GM18858 (cell line): ENCODE data around the gene PKD1L1.
A peak's percentile ranks its signal among the peaks of the same experiment; 100 is the strongest.
"Not testable (repeated sequence)": the region's sequence is repeated elsewhere in the genome, so short reads cannot be mapped to it uniquely, and the experiment has no call there.

Experiments
- ATAC-seq: cut with Tn5 transposase; IDR thresholded peaks from one replicate; pipeline ENCODE4 v1.9.1; 2021; ENCODE audit not compliant: unreplicated experiment

PKD1L1 gene

GRCh38 chr7:47938574-47939165 is 9.6 kb downstream of the PKD1L1 start:
- no peak for ATAC-seq

DNA sequence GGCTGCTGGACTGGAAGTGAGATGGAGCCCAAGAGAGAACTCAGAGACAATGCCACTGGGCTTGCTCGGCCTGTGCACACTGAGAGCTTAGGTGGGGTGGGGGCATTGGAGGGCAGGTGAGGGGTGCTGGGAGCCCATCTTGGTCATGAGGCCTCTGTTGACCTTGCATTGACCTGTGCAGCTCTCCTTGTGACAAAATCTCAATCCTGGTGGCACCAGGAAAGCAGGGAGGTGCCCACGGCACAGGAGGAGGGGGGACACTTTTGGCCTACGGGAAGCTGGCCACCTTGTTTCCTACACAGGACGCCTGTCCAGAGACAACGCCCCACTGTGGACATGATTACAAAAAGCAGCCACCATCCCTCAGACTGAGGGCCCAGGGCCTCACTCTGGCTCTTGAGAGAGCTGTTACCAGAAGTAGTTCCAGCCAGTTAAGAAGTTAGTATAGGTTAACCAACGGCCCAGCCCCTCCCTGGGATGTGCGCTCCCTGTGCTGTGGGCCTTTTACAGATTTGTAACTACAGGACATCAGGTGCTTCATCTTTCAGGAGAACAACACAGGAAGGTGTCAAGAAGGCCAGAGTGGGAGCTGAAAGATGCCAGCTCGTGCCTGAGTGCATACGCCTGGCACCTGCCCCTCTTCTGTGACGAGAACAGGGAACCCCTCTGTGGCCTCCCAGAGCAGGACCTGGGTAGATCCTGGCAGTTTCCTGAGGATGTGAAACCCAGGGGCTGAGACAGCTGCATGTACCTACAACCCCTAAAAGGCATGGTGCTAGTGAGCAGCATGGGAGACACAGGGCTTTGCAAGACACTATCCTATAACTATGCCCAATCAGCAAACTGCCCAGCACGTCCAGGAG is 10.3 kb downstream of the PKD1L1 start:
- peak; percentile 41 for ATAC-seq

- peak; percentile 94 for ATAC-seq
These were observed 11.1 kb downstream of the PKD1L1 start for GRCh38 chr7:47937065-47937687.

- no peak for ATAC-seq
These were observed 11.9 kb downstream of the PKD1L1 start for GRCh38 chr7:47936323-47936722.

GRCh38 chr7:47935336-47935735 is 12.9 kb downstream of the PKD1L1 start:
- no peak for ATAC-seq

- ATAC-seq, result no peak
These were observed 13.4 kb downstream of the PKD1L1 start for GRCh38 chr7:47934831-47935230.

- no peak for ATAC-seq
These were observed 15.1 kb downstream of the PKD1L1 start for GRCh38 chr7:47933215-47933614.

DNA sequence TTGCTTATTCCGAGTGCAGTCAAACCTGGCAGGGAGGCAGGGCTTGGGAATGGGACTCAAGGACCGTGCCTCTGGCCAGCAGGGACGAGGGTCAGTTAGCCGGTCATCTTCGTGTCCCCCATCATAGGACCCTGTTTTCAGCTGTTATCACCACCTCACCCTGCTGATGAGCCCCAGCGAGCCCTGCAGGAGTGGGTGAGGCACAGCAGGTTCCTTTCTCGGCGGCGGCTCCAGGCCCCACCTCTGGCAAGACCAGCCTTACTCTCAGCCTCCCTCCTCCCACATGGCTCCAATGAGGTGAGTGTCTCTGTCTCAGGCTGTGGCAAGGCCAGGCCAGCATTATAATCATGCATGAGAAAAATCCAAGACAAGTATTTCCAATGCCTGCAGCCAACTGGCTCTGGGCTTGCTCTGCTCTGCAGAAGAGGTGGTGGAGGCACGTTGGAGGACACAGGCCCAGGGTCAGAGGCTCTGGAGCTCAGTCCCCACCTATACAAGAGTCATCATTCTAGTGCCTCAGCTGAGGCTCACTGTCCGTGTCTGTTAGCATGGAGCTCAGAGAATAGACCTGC is 15.7 kb downstream of the PKD1L1 start:
- ATAC-seq, result no peak

DNA sequence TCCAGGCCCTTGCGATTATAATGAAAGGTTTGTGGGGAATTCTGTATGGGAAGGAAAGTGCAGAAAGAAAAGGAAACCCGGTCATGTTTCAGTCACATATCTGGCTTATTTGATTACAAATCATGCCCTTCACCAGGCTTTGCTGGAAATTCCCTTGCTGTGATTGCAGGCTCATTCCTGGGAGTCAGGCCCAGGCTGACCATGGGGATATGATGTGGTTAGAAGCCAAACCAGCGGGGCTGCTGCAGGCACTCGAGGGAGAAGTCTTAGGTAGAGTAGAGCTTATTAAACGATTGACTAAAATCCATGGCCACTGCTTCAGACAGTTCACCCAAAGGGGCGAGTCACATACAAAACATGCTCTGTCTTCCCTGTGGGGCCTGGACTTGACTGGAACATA is 16.2 kb downstream of the PKD1L1 start:
- no peak for ATAC-seq

DNA sequence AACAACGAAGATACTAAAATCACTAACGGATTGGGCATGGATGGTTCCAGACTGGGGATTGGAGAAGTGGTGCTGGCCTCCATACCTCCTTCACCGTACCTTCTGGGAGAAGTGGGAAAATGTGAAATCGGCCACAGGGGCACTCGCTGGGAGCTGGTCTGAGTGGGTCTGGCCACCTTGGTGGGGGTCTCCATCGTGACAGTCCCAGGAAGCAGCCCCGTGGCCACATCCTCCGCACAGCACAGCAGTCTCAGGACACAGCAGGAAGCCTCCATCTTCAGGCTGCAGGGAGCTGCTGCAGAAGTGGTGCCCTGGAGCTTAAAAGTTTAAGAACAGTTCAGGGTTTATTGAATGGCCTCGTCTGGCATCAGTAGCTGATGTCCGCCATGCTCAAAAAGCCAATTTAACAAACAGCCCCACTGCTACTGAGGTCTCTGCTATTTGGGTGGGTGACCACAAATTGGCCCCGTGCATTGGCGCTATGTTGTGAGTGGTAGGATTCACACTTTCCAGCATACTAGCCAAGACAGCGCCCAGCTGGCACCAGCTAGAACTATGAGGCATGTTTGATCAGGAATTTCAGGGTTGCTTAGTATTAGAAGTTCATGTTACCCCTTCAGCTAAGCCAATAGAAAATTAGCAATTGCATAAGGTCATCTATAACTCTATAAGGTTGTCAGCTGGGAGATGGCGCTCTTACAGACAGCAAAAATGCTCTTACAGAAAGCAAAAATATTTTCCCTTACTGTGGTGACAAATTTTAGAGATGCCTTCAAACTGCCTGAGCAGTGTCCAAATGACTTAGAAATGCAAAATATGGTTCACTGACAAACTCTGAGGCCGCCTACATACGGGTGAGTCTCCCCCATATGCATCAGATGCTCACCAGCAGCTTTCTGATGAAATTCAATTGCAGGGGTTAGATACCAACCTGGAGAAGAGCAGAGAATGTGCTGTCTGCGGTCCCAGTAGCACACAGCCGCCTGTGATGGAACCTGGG is 17.0 kb downstream of the PKD1L1 start:
- no peak for ATAC-seq

DNA sequence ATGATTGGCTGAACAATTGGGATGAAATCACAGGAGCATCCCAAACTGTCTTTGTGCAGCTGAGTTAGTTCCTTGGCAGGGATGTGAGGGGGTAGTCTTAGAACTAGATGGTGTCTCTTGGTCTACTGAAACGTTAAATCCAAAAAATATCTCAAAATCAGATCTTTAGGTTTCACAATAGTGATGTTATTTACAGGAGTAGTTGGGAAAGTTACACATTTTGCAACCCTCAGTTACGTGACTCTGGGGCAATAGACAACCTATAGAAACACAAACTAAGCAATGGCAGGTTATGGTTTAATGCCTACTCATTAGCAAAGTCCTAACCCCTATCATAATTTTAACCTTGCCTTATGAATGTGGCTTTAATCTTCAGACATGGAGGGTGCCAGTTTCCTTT is 24.0 kb downstream of the PKD1L1 start:
- no peak for ATAC-seq

DNA sequence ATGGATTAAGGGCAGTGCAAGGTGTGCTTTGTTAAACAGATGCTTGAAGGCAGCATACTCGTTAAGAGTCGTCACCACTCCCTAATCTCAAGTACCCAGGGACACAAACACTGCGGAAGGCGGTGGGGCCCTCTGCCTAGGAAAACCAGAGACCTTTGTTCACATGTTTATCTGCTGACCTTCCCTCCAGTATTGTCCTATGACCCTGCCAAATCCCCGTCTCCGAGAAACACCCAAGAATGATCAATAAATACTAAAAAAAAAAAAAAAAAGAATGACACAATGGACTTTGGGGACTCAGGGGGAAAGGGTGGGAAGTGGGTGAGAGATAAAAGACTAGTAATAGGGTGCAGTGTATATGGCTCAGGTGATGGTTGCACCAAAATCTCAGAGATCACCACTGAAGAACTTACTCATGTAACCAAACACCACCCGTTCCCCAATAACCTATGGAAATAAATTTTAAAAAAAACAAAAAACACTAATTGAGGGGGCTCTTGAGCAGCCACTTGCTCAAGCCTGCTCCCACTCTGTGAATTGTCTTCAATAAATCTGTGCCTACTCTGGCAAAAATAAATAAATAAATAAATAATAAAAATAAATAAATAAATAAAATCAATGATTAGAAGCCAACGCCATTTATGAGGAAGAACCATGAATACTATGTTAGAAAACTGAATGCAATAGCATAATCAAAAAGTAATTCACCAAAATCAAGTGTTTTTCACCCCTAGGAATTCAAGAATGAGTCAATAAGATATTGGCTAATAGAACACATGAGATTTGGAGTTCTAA is 25.0 kb downstream of the PKD1L1 start:
- ATAC-seq, result not testable (repeated sequence)

- not testable (repeated sequence) for ATAC-seq
These were observed 31.8 kb downstream of the PKD1L1 start for GRCh38 chr7:47916514-47916913.

GRCh38 chr7:47915616-47915976 is 32.7 kb downstream of the PKD1L1 start:
- no peak for ATAC-seq

DNA sequence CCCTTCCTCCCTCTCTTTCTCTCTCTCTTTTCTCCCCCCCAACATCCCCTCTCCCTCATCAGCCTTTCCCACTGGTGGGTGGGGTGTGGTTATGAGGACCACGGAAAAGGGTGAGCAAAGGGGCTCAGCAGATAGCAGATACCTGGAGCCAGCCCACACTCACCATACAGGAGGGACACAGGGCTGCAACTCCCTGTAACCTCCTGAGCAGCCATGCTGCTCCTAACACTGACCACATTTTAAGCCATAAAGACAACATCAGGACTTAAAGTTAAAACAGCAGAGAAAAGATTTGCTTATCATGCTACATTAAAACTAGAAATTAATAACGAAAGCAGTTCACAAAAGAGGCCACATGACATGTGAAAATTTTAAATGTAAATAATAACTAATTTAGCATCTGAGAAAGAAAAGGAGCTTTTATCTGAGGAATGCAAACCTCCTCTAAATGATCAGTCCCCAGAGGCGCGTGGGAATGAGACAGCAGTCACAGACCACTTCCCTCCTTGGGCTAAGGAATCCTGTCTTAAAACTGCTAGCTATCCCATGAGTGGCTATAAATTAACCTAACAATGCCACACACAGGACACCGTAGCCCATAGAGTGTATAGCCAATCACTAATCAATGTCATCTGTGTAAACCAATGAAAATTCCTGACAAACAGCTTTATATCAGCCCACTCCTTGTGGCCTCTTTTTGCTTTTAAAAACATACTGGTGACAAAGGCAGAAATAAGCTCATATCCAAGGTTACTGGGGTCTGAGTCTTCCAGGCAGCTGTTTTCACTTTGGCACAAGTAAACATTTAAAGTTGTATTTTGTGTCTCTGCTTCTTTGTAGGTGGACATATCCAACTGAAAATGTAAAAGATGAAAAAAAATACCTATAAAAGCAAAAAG is 33.3 kb downstream of the PKD1L1 start:
- ATAC-seq, result no peak

DNA sequence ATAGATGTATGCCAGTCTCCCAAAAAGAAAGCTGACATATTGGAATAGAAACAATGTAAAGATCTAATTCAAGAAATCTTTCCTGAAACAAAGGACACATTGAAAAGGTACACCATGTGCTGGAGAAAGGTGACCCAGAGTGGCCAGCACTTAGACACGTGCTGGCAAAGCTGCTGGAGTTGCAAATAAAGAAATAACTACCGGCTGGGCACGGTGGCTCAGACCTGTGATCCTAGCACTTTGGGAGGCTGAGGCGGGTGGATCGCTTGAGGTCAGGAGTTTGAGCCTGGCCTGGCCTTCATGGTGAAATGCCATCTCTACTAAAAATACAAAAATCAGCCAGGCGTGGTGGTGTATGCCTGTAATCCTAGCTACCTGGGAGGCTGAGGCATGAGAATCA is 35.9 kb downstream of the PKD1L1 start:
- ATAC-seq, result no peak

DNA sequence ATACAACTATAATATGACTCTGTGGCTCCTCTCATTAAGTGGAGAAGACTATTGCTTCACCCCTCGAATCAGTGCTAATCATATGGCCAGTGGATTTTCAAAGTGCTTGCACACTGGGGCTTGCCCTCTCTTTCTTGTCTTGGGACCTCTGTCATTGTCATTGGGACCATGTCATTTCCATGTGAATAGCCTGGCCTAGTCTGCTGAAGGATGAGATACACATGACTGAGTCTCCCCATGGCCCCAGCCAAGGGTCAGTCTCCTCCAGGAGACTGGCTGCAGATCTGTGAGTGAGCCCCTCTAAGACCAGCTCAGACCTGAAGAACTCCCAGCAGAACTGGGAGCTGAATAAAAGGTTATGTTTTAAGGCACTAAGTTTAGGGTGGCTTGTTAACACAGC is 39.5 kb downstream of the PKD1L1 start:
- no peak for ATAC-seq

- ATAC-seq, result no peak
These were observed 40.2 kb downstream of the PKD1L1 start for GRCh38 chr7:47907981-47908616.
